Coronary artery (tissue), 2 donors: ENCODE results near the gene GALNT4.

Experiments
- DNase-seq: peaks from one replicate; pipeline ENCODE4 v3.0.0-alpha.2; 2017; ENCODE audit warnings: low spot score
- H3K27ac ChIP-seq, 2 donors: fragments of 200-600 bp; sonication (generic); one replicate each; pipeline ENCODE4 v1.5.1; 2016 to 2019
- H3K4me3 ChIP-seq: fragments of 200-600 bp; sonication (generic); 2 replicates; pipeline ENCODE4 v1.5.1; 2016; ENCODE audit warnings: mild to moderate bottlenecking, moderate library complexity
- TF ChIP-seq, protein P1 (sequence below): fragments of 200-600 bp; sonication (generic); IDR thresholded peaks from one replicate; pipeline ENCODE4 v1.5.1; 2019; ENCODE audit warnings: antibody characterized with exemption

GALNT4 gene

DNA sequence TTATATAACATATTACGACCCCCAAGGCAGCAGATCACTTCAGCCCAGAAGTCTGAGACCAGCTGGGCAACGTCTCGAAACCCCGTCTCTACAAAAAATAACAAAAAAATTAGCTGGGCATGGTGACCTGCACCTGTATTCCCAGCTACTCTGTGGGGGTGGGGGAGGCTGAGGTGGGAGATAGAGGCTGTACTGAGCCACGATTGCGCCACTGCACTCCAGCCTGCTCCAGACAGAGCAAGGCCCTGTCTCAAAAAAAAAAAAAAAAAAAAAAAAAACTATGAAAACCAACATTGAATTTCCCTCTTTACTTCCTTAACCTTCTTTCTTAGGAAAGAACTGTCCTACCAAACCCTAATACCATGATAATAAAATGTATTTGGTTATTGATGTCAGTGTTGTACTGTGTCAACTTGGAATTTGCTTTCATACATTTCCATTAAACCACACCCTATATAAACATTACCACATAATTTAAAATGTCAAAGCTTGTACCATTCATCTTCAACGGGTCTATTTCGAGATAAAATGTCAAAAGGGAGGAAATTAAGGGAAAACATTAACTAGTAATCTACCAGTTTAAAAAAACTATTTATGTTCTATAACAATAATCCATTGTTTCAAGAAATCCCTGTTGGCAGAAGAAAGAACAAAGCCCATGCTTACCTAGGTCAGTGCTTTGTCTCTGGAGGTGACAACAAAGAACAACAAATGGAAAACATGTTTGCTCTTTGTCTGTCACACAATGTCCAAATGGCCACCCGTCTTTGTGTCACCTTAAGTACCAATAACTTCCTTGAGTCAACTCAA is 17.4 kb downstream of the GALNT4 start:
- TF ChIP-seq, protein P1, sequence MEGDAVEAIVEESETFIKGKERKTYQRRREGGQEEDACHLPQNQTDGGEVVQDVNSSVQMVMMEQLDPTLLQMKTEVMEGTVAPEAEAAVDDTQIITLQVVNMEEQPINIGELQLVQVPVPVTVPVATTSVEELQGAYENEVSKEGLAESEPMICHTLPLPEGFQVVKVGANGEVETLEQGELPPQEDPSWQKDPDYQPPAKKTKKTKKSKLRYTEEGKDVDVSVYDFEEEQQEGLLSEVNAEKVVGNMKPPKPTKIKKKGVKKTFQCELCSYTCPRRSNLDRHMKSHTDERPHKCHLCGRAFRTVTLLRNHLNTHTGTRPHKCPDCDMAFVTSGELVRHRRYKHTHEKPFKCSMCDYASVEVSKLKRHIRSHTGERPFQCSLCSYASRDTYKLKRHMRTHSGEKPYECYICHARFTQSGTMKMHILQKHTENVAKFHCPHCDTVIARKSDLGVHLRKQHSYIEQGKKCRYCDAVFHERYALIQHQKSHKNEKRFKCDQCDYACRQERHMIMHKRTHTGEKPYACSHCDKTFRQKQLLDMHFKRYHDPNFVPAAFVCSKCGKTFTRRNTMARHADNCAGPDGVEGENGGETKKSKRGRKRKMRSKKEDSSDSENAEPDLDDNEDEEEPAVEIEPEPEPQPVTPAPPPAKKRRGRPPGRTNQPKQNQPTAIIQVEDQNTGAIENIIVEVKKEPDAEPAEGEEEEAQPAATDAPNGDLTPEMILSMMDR = no peak
- no peak for DNase-seq
- no peak overlapping the region for H3K4me3 ChIP-seq
- no peak overlapping the region for H3K27ac ChIP-seq

DNA sequence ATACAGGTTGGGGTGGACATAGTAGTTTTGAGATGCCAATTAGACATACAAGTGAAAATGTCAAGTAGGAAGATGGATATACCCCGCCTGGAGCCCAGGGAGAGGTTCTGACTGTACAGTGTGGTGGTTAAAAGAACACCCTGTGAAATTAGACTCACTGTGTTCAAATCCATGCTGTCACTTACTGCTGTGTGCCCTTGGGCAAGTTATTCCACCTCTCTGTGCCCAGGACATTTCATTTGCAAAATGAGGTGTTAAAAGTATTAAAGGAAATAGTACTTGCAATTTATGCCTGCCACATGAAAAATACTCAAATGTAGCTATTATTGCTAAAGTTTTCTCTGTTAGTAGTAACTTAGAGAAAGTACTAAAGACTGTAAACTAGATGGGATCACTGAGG is 18.5 kb downstream of the GALNT4 start:
- no peak for DNase-seq
- TF ChIP-seq, protein P1 = no peak
- no peak overlapping the region for H3K27ac ChIP-seq
- H3K4me3 ChIP-seq = no peak overlapping the region

DNA sequence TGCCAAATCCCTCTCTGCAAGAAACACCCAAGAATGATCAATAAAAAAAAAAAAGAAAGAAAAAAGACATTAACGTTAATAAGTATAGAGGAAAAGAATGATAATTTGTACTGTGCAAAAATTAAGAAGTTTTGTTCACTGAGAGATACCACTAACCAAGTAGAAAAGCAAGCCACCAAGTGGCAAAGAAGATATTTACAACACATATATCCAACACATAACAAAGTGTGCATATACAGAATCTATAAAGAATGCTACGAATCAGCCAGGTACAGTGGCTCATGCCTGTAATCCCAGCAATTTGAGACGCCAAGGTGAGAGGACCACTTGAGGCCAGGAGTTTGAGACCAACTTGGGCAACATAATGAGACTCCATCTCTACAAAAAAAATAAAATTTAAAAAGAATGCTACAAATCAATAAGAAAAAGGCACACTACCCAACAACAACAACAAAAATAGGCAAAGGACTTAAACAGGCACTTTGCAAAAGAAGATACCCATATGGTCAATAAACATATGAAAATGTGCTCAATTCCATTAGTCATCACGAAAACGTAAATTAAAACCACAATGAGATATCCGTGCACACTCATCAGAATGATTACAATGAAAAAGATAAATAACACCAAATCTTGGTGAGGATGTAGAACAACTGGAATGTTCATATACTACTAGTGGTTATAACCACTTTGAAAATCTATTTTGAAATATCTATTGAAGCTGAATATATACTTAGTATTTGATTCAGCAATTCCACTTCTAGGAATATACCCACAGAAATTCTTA is 19.8 kb downstream of the GALNT4 start:
- H3K27ac ChIP-seq = no peak overlapping the region
- H3K4me3 ChIP-seq = no peak overlapping the region
- DNase-seq = no peak
- TF ChIP-seq, protein P1 = no peak

DNA sequence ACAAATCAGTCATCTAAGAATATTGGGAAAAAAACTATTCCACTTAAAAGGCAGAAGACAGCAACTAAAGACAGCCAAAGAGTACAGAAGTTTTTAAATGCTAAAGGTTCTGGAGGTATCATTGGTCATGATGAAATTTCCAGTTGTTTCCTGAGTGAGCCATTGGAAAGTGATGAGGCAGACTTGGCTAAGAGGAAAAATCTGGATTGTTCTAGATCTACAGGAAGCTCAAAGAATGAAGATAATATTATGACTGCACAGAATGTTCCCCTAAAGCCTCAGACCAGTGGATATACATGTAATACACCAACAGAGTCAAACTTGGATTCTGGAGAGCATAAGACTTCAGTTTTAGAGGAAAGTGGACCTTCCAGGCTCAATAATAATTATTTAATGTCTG is 22.8 kb downstream of the GALNT4 start:
- no peak for DNase-seq
- H3K4me3 ChIP-seq = no peak overlapping the region
- H3K27ac ChIP-seq = no peak overlapping the region
- TF ChIP-seq, protein P1 = no peak

DNA sequence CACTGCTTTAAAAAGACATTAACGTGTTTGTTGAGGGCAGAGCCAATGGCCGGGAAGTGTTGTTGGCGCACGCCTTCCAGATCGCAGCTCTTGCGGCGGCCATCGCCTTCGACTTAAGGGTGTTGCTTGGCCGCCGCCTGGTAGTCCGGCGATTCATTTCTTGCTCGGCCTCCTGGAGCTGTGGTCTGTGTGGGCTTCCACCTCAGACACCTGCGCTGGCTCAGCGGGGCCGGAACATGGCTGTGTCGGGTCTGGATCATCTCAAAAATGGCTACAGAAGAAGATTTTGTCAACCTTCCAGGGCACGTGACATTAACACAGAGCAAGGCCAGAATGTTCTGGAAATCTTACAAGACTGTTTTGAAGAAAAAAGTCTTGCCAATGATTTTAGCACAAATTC is 24.7 kb downstream of the GALNT4 start:
- Histone ChIP-seq H3K27ac (no peak overlapping the region), H3K4me3 (no peak overlapping the region)
- no peak for DNase-seq
- TF ChIP-seq, protein P1 = no peak

DNA sequence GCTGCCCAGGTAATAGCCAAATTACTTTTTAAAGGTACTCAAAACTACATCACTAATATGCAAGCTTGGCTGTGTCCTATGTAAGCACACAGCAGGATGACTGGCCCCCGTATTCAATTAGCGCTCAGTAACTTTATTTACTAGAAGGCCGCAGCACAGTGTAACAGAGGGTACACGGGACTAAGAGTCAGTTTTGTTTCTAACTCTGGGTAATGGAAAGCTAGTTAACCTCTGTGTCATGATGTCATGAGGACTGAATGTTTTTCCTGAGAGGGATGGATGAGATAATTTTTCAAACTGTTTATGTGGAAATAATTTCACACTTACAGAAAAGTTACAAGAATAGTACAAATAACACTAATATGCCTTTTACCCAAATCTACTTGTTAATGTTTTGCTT is 27.1 kb downstream of the GALNT4 start:
- no peak overlapping the region for H3K4me3 ChIP-seq
- TF ChIP-seq, protein P1 = no peak
- no peak for DNase-seq
- no peak overlapping the region for H3K27ac ChIP-seq
